Coronary artery (tissue), 2 donors: ENCODE data around the gene RAD9A.
A peak's percentile ranks its signal among the peaks of the same experiment; 100 is the strongest.

Experiments used
- DNase-seq: peaks from one replicate; pipeline ENCODE4 v3.0.0-alpha.2; 2017; ENCODE audit warnings: low spot score
- H3K27ac ChIP-seq, 2 donors: fragments of 200-600 bp; sonication (generic); one replicate each; pipeline ENCODE4 v1.5.1; 2016 to 2019
- H3K4me3 ChIP-seq: fragments of 200-600 bp; sonication (generic); 2 replicates; pipeline ENCODE4 v1.5.1; 2016; ENCODE audit warnings: mild to moderate bottlenecking, moderate library complexity
- TF ChIP-seq, protein P1 (sequence below): fragments of 200-600 bp; sonication (generic); IDR thresholded peaks from one replicate; pipeline ENCODE4 v1.5.1; 2019; ENCODE audit warnings: antibody characterized with exemption

Gene RAD9A

DNA sequence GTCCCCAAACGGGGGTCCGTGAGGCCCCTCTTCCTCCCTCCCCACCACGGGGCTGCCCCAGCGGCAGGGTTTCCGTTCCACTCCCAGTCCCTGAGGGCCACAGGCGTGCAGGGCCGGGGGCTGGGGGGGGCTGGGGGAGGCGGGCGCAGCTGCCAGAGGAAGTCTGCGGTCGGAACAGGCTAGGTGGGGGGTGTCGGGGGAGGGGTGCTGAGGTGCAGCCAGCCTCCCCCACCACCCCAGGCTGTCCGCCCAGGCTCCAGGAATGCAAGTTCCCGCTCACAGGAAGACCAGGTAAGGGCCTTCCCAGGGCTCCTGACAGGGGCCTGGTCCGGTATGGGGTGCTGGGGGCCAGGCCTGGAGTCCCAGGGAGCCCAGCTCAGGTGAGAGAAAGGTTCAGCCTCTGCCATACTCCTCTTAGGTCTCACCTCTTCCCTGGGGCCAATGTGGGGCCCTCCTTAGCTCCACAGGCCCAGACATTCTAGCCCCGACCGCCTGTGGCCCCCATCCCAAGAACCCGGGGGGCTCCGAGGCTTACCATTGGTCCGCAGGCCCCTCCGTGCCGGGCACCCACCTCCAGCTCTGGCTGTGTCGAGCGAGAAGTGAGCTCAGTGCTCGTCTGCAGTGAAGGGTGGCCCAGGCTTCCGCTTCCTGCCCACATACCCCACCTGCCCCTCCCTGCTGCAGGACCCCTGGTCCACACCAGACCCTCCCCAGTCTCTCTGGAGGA lies 45.5 kb downstream of the RAD9A start, which contains the start of gene PTPRCAP:
PTPRCAP (minus strand) TSS at position 601 of the 727 bp plus-strand sequence; CDS start at position 538, 63 bp downstream.
- DNase-seq, result no peak
- TF ChIP-seq, protein P1, sequence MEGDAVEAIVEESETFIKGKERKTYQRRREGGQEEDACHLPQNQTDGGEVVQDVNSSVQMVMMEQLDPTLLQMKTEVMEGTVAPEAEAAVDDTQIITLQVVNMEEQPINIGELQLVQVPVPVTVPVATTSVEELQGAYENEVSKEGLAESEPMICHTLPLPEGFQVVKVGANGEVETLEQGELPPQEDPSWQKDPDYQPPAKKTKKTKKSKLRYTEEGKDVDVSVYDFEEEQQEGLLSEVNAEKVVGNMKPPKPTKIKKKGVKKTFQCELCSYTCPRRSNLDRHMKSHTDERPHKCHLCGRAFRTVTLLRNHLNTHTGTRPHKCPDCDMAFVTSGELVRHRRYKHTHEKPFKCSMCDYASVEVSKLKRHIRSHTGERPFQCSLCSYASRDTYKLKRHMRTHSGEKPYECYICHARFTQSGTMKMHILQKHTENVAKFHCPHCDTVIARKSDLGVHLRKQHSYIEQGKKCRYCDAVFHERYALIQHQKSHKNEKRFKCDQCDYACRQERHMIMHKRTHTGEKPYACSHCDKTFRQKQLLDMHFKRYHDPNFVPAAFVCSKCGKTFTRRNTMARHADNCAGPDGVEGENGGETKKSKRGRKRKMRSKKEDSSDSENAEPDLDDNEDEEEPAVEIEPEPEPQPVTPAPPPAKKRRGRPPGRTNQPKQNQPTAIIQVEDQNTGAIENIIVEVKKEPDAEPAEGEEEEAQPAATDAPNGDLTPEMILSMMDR, result no peak
- Histone ChIP-seq H3K4me3 (peak within 1 kb of the TSS; percentile 28), H3K27ac (peak within 1 kb of the TSS; percentile 61 to 74)

DNA sequence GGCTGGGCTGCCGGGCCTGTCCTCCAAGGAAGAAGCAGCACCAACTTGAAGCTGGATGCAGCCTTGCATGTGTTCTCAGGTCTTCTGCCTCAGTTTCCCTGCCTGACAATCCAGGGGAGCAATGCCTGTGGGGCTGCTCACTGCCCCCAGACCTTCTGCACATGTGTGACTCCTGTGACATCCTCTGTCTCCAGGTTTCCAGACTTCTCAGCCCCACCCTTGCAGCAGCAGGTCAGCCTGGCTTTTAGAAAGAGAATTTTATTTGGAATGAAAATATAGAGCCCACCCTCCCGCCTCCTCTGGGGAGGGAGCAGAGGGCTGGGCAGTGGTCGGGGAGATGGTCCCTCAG lies 46.0 kb downstream of the RAD9A start:
- H3K27ac ChIP-seq, result peak overlapping the region in 1 of 2 donors; percentile 58
- TF ChIP-seq, protein P1, result no peak
- no peak overlapping the region for H3K4me3 ChIP-seq
- no peak for DNase-seq

DNA sequence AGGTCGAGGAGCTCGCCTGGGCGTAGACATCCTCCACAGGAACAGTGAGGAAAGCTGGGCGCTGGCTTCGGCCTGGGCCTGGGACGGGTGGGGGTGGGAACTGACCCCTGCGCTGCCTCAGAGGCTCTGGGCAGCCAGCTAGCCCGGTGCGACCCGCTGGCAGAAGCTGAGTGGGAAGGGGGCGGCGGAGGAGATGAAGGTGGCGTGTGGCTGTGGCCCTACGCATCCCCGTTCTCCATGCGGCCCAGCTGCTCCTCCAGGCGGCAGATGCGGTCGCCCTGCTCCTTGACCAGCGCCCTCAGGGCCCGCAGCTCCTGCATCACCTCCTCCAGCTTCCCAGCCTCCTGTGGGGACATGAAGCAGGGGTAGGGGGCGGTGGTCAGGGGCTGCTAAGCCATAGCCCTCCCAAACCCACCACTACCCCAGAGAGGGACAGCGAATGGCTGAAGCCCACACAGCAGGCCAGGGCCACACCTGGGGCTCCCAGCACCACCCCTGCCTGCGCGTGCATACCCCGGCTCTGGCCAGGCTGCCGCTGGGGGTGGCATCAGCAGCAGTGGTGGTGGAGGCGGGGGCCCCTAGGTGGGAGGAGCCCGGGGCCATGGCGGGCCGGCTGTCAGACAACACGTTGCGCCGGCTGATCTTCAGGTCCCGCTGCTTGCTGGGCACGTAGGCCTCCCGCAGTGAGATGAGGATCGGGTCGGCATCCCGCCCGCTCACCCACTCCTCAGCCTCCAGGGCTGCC lies 46.5 kb downstream of the RAD9A start:
- Histone ChIP-seq H3K27ac (peak overlapping the region; percentile 61 to 74), H3K4me3 (no peak overlapping the region)
- TF ChIP-seq, protein P1, result no peak
- no peak for DNase-seq

DNA sequence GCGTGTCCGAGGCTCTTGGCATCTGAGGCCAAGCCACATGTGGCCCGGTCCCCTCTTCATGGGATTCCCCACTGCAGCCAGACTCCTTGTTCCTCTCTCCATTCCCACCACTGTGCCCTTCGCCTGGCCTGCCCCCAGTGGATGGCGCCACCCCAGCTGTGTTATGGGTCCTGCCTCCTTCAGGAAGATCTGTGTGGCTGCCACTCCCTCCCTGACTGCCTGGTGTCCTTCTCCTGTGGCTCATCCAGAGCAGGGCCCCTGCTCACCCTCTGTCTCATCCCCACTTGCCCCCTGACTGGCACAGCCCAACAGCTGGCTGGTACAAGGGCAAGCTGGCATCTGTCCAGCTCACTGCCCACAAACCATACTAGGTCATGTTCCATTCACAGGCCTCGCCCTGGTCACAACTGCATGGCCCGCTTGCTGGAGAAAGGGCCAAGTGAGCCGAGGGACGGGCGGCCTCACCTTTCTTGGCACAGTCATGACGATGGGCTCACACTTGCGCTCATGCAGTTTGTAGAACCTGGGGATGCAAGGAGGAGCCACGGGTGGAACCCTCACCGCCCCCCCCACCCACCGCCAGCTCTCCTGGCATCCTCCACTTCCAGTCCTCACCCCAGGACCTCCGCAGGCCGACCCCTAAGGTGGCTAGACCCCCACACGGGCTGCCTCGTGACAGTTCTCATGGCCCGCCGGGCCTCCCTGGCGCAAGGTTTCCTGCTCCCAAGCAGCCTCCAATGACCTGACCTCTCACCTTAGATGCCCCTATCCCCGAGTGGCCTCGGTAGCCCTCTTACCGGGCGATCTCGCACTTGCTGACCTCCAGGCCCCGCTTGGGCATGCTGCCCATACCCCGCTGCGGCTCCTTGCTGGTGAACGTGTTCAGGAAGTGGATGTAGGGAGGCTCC lies 47.8 kb downstream of the RAD9A start:
- H3K27ac ChIP-seq, result peak overlapping the region; percentile 61 to 74
- DNase-seq, result no peak
- TF ChIP-seq, protein P1, result no peak
- H3K4me3 ChIP-seq, result no peak overlapping the region

DNA sequence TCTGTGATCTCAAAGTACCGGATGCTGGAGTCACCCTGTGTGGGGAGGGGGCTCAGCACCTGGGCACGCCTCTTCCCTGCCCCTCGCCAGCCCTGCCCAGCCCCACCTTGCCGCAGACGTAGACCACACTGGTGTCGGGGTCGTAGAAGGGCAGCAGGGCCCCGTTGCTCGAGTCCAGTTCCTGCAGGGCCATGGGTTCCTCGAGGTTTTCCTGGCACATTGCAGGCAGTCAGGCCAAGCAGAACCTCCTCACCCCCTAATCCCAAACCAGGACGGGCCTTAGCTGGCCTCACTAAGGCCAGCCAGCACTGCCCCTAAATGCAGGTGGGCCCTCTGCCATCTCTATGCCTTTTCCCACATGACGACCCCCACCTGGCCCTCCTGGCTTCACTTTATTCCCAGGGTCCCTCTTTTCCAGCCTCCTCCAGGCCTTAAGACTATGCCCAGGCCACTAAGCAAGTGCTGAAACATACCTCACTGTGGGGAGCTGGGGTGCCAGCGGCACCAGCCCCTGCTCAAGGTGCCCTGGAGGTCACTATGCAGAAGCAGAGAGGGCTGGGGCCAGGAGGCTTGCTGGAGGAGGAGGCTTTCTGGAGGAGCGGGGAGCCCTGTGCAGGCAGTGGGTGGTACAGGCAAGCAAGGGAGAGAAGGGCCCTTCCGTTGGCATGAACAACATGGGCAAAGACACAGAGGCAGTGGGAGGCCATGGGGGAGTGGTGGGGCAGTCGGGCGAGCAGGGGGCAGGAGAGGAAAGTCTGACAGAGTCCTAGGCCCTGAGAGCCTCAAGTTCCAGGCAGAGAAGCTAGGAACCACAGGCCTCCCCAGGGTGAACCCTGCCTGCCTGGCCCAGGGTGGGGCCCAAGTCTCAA lies 48.7 kb downstream of the RAD9A start:
- TF ChIP-seq, protein P1, result no peak
- H3K4me3 ChIP-seq, result no peak overlapping the region
- peak overlapping the region; percentile 61 to 74 for H3K27ac ChIP-seq
- DNase-seq, result no peak

DNA sequence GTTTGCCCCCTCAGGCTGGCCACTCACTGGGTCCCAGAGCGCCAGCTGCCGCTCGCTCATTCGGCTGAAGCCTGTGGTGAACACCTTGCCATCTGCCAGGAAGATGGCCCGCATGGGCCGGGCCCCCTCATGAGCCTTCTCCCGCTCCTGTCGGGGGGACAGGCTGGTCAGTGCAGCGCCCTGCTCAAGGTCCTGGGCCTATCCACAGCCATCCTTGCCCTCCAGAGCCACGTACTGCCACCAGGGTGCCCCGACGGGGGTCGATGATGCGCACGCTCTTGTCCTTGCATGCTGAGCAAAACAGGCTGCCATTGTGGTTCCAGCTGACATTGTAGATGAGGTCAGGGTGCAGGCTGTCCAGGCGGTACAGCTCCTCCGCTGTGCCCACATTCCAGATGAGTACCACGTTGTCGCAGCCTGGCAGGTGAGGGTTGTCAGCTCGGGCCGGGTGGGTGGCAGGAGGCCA lies 49.3 kb downstream of the RAD9A start:
- no peak for DNase-seq
- TF ChIP-seq, protein P1, result no peak
- no peak overlapping the region for H3K4me3 ChIP-seq
- H3K27ac ChIP-seq, result peak overlapping the region in 1 of 2 donors; percentile 74
